HG03139 (cell line): ENCODE measurements around the gene GTF2A2.

ENCODE experiments used
- ATAC-seq: cut with Tn5 transposase; IDR thresholded peaks from one replicate; pipeline ENCODE4 v1.9.1; 2021; ENCODE audit not compliant: unreplicated experiment

The GTF2A2 gene

GRCh38 chr15:59609730-59610712, 47.3 kb downstream of the GTF2A2 start:
- no peak for ATAC-seq

- ATAC-seq: no peak
Observed at GRCh38 chr15:59605994-59606393, 51.3 kb downstream of the GTF2A2 start.

- no peak for ATAC-seq
Observed at GRCh38 chr15:59598461-59598860, 58.9 kb downstream of the GTF2A2 start.

- ATAC-seq: no peak
Observed at GRCh38 chr15:59596640-59597039, 60.7 kb downstream of the GTF2A2 start.

GRCh38 chr15:59595434-59595915, 61.8 kb downstream of the GTF2A2 start:
- no peak for ATAC-seq

GRCh38 chr15:59594991-59595390, 62.3 kb downstream of the GTF2A2 start:
- ATAC-seq: no peak

- ATAC-seq: no peak
Observed at GRCh38 chr15:59594493-59594942, 62.8 kb downstream of the GTF2A2 start.

- ATAC-seq: no peak
Observed at GRCh38 chr15:59591356-59591755, 66.0 kb downstream of the GTF2A2 start.

GRCh38 chr15:59590027-59590426, 67.3 kb downstream of the GTF2A2 start:
- no peak for ATAC-seq
